B cell (primary cell): ENCODE results near the gene EGFR. TPM values are rescaled to one million over a fixed set of nuclear protein-coding genes. Genes with fewer than 3 reads are reported as not detected.

Source experiments
- ATAC-seq: fragments of 200-7000 bp; cut with Tn5 transposase; one replicate; pipeline ENCODE4 v1.10.0; 2021; ENCODE audit warnings: low read depth, mild to moderate bottlenecking, moderate number of reproducible peaks, moderate library complexity
- CTCF ChIA-PET: fragments of 350-600 bp; sonication (Branson Sonifier 250); formaldehyde crosslinking; loops from one replicate; lab custom pipeline; 2021; ENCODE audit warnings: antibody characterized with exemption, inconsistent platforms; lab: Charles Lee
- POLR2A ChIA-PET: fragments of 350-600 bp; sonication (Branson Sonifier 250); formaldehyde crosslinking; loops from one replicate; lab custom pipeline; 2021; ENCODE audit warnings: antibody characterized with exemption; lab: Charles Lee
- DNase-seq: peaks from one replicate; pipeline ENCODE4 v3.0.0; 2013
- H2AFZ ChIP-seq: 2 replicates; pipeline ENCODE4 v1.6.1; 2012; ENCODE audit warnings: mild to moderate bottlenecking, low read depth, low read length; ENCODE audit not compliant: insufficient read depth, poor library complexity, severe bottlenecking
- H3K27ac ChIP-seq, 2 donors: 1 replicate in 1 of 2; 2 replicates in 1 of 2; pipeline ENCODE4 v1.5.1; 2012 to 2013; ENCODE audit warnings: low read length in 2 of 2, mild to moderate bottlenecking in 2 of 2, moderate library complexity in 1 of 2
- H3K27me3 ChIP-seq, 4 experiments: fragments of 200-600 bp in 1 of 4; sonication (generic) in 1 of 4; replicated peaks in 1 of 4; 1 replicate in 2 of 4; 2 replicates in 2 of 4; pipeline versions ENCODE4 v1.6.1 to v1.7.0; 2013 to 2016; ENCODE audit warnings: low read length in 3 of 4, mild to moderate bottlenecking in 2 of 4, mixed read lengths in 1 of 4, moderate library complexity in 1 of 4; ENCODE audit not compliant: insufficient read depth in 4 of 4, control insufficient read depth in 3 of 4; ENCODE audit errors: control extremely low read depth in 1 of 4
- H3K36me3 ChIP-seq, 2 experiments: replicated peaks in 1 of 2; 1 replicate in 1 of 2; 2 replicates in 1 of 2; pipeline versions ENCODE4 v1.6.1 to v1.7.1; 2013; ENCODE audit warnings: low read length in 1 of 2; ENCODE audit not compliant: insufficient read depth in 2 of 2, control insufficient read depth in 1 of 2; ENCODE audit errors: control extremely low read depth in 1 of 2, extremely low read depth in 1 of 2
- H3K4me1 ChIP-seq, 2 donors: fragments of 200-600 bp in 1 of 2; sonication (generic) in 1 of 2; 1 replicate in 1 of 2; 2 replicates in 1 of 2; pipeline versions ENCODE4 v1.5.1 to v1.6.1; 2013 to 2017; ENCODE audit warnings: low read length in 2 of 2; ENCODE audit not compliant: control insufficient read depth in 2 of 2, insufficient read depth in 2 of 2
- H3K4me2 ChIP-seq: replicated peaks from 2 replicates; pipeline ENCODE3; 2012; ENCODE audit warnings: mild to moderate bottlenecking, low read depth, low read length; ENCODE audit not compliant: poor library complexity, severe bottlenecking
- H3K4me3 ChIP-seq, 5 experiments: fragments of 200-600 bp in 1 of 5; sonication (generic) in 1 of 5; 1 replicate in 3 of 5; 2 replicates in 2 of 5; pipeline versions ENCODE4 v1.5.1 to v1.7.0; 2011 to 2016; ENCODE audit warnings: low read length in 4 of 5, mild to moderate bottlenecking in 4 of 5, low read depth in 2 of 5, control low read depth in 1 of 5, moderate library complexity in 1 of 5; ENCODE audit not compliant: insufficient read depth in 1 of 5; ENCODE audit errors: control extremely low read depth in 1 of 5, extremely low read depth in 1 of 5
- H3K79me2 ChIP-seq: fragments of 200-600 bp; sonication (generic); one replicate; pipeline ENCODE4 v1.6.0; 2016; ENCODE audit warnings: low read length; ENCODE audit not compliant: control insufficient read depth, insufficient read depth
- H3K9ac ChIP-seq: fragments of 200-600 bp; sonication (generic); 2 replicates; pipeline ENCODE4 v1.6.1; 2017; ENCODE audit warnings: mild to moderate bottlenecking, low read length, moderate library complexity
- H3K9me3 ChIP-seq, 3 donors: one replicate each; pipeline versions ENCODE4 v1.6.1 to v1.7.1; 2013; ENCODE audit warnings: low read length in 2 of 3; ENCODE audit not compliant: control insufficient read depth in 2 of 3, insufficient read depth in 1 of 3; ENCODE audit errors: control extremely low read depth in 1 of 3
- H4K20me1 ChIP-seq: 2 replicates; pipeline ENCODE4 v1.6.0; 2012; ENCODE audit warnings: mild to moderate bottlenecking, low read length; ENCODE audit not compliant: insufficient read depth, control insufficient read depth, poor library complexity, severe bottlenecking
- H3K27ac Mint-ChIP-seq: one replicate; pipeline ENCODE4 v1.8.0; 2021; ENCODE audit warnings: mixed read lengths
- H3K27me3 Mint-ChIP-seq: one replicate; pipeline ENCODE4 v1.8.0; 2021; ENCODE audit warnings: mixed read lengths
- H3K4me1 Mint-ChIP-seq: one replicate; pipeline ENCODE4 v1.8.0; 2021; ENCODE audit warnings: mixed read lengths
- H3K4me3 Mint-ChIP-seq: one replicate; pipeline ENCODE4 v1.8.0; 2021; ENCODE audit warnings: mixed read lengths
- H3K9me3 Mint-ChIP-seq: one replicate; pipeline ENCODE4 v1.8.0; 2022; ENCODE audit warnings: mixed read lengths; ENCODE audit not compliant: insufficient read depth
- EZH2 ChIP-seq: IDR thresholded peaks from 2 replicates; pipeline ENCODE4 v1.6.1; 2012; ENCODE audit warnings: borderline replicate concordance, low read depth, mild to moderate bottlenecking, moderate library complexity, low read length; ENCODE audit not compliant: insufficient read depth, poor library complexity, severe bottlenecking
- WGBS: methylation state at CpG from one replicate; pipeline ENCODE4 v1.1.5; 2013; ENCODE audit warnings: missing lambda C conversion rate; ENCODE audit not compliant: insufficient coverage; 5-methylcytosine and 5-hydroxymethylcytosine counted together
- intact Hi-C: fragments of 100-400 bp; cut with micrococcal nuclease; formaldehyde crosslinking; loops from one replicate; pipeline ENCODE4 v1.10.0; 2022
- polyA plus RNA-seq: library from polyadenylated mRNA; depleted of rRNA; stranded (reverse); fragments of >200 nt; gene quantifications from 2 replicates; pipeline ENCODE4 v1.2.3, GENCODE V29; 2012
- total RNA-seq, 2 donors: library from RNA; stranded (reverse); fragments of 120-200 nt in 1 of 2; gene quantifications; 1 replicate in 1 of 2; 2 replicates in 1 of 2; pipeline versions ENCODE4 v1.2.3 to v1.2.4, GENCODE V29; 2013 to 2022
- TF ChIP-seq, protein P1 (sequence below): fragments of 200-600 bp; IDR thresholded peaks from one replicate; pipeline ENCODE4 v1.8.0; 2022; ENCODE audit warnings: antibody characterized with exemption, mild to moderate bottlenecking

Gene EGFR
- total and polyA plus RNA-seq, 2 donors (not counting 1 experiment from before 2014, with no cell fraction given): not detected

DNA sequence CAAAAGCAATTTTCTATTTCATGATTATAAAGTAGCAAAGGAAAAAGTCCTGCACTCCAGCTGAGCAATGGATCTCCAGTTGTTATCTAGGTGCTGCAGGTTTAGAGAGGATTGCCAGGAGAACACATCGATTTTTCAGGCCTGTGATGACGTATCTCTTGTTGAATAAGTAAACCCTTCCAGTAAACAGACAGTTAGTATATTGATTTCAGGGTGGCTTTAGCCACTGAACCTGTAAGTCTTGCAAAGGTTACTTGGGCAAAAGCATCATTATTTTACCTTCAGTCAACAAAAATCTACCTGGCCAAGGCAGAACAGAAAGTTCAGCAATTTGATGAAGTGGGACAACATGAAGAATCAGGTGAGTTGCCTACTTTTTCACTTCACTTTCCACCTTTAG lies 12.3 kb downstream of the EGFR start:
- Histone ChIP-seq H2AFZ (no peak overlapping the region), H3K79me2 (no peaks in the 10 kb centered on the region), H4K20me1 (no peaks in the 10 kb centered on the region), H3K27me3 (no peaks in the 10 kb centered on the region), H3K4me2 (no peak overlapping the region), H3K9me3 (no peaks in the 10 kb centered on the region), H3K36me3 (no peaks in the 10 kb centered on the region), H3K27ac (no peak overlapping the region), H3K4me3 (no peak overlapping the region), H3K9ac (no peak overlapping the region), H3K4me1 (no peaks in the 10 kb centered on the region)
- Mint-ChIP-seq H3K27me3 (peaks cover 20% of the 10 kb centered on the region), H3K9me3 (no peaks in the 10 kb centered on the region), H3K4me3 (no peak overlapping the region), H3K4me1 (no peaks in the 10 kb centered on the region), H3K27ac (no peak overlapping the region)
- TF ChIP-seq, protein P1, sequence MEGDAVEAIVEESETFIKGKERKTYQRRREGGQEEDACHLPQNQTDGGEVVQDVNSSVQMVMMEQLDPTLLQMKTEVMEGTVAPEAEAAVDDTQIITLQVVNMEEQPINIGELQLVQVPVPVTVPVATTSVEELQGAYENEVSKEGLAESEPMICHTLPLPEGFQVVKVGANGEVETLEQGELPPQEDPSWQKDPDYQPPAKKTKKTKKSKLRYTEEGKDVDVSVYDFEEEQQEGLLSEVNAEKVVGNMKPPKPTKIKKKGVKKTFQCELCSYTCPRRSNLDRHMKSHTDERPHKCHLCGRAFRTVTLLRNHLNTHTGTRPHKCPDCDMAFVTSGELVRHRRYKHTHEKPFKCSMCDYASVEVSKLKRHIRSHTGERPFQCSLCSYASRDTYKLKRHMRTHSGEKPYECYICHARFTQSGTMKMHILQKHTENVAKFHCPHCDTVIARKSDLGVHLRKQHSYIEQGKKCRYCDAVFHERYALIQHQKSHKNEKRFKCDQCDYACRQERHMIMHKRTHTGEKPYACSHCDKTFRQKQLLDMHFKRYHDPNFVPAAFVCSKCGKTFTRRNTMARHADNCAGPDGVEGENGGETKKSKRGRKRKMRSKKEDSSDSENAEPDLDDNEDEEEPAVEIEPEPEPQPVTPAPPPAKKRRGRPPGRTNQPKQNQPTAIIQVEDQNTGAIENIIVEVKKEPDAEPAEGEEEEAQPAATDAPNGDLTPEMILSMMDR: no peak
- no peak for TF ChIP-seq EZH2
- POLR2A ChIA-PET: no interaction called here
- 86% methylated on average over 1 of the region's 2 CpGs for WGBS
- intact Hi-C loops: no loop called here
- CTCF ChIA-PET: no interaction called here
- DNase-seq: no peak
- ATAC-seq: no peak

DNA sequence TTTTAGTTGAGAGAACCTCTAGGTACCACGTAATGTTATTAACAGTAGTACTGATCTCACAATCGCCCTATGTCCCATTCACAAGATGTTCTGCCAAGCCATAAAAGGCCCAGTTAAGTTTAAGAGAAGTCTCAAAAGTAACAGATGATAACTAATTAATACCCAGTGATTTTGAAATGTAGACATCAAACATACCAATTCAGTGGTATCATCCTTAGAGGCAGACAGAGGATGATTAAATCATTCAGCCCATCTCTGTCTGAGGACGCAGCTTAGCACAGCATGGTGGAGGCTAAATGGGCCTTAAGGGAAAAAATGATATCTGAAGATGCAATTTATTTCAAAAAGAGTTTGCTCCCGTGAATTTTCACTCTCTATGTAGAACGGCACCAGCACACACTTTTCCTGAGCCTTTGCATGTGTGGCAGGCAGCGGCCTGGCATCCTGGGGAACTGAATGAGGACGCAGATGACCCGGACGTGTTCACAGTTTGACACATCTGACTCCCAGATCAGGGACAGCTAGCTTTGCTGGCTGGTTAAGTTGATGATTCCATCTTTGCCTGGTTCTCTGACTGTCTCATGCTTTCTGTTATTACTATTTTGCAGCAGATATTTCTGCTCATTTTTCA lies 13.4 kb downstream of the EGFR start:
- no peak for TF ChIP-seq EZH2
- TF ChIP-seq, protein P1: no peak
- Histone ChIP-seq H3K4me1 (no peaks in the 10 kb centered on the region), H2AFZ (no peak overlapping the region), H3K4me2 (no peak overlapping the region), H3K4me3 (no peak overlapping the region), H3K9me3 (no peaks in the 10 kb centered on the region), H3K27me3 (no peaks in the 10 kb centered on the region), H3K9ac (no peak overlapping the region), H3K36me3 (no peaks in the 10 kb centered on the region), H3K27ac (no peak overlapping the region), H4K20me1 (no peaks in the 10 kb centered on the region), H3K79me2 (no peaks in the 10 kb centered on the region)
- no peaks in the 10 kb centered on the region for H3K9me3 Mint-ChIP-seq
- ChIA-PET CTCF (no interaction called here), POLR2A (no interaction called here)
- H3K27me3 Mint-ChIP-seq: peaks cover 14% of the 10 kb centered on the region
- DNase-seq: no peak
- 89% methylated on average over 6 of the region's 9 CpGs for WGBS
- intact Hi-C loops: no loop called here
- no peak overlapping the region for H3K27ac Mint-ChIP-seq
- no peaks in the 10 kb centered on the region for H3K4me1 Mint-ChIP-seq
- H3K4me3 Mint-ChIP-seq: no peak overlapping the region
- no peak for ATAC-seq
